OCI-LY7 (cell line): ENCODE measurements around the gene SYPL1. TPM values are rescaled to one million over a fixed set of nuclear protein-coding genes. Genes with fewer than 3 reads are reported as not detected.

Experiments used
- BruUV-seq: library from RNA; stranded (reverse); fragments of 400-500 nt; replicated peaks from 2 replicates; lab custom pipeline; 2021; lab: Mats Ljungman, UMichigan
- CTCF ChIA-PET: fragments of 300-600 bp; sonication (Branson Sonifier 250); formaldehyde crosslinking; loops from one replicate; lab custom pipeline; 2022; ENCODE audit warnings: antibody characterized with exemption; ENCODE audit not compliant: unreplicated experiment; lab: Charles Lee
- POLR2A ChIA-PET: fragments of 300-600 bp; sonication (Branson Sonifier 250); formaldehyde crosslinking; loops from one replicate; lab custom pipeline; 2022; ENCODE audit warnings: antibody characterized with exemption; lab: Charles Lee
- DNase-seq: peaks from one replicate; pipeline ENCODE4 v3.0.0-alpha.2; 2015; ENCODE audit warnings: low spot score
- H2AFZ ChIP-seq: fragments of 200-600 bp; sonication (generic), shearing (Covaris generic); 2 replicates; pipeline ENCODE4 v1.6.1; 2014; ENCODE audit warnings: mild to moderate bottlenecking, antibody characterized with exemption, low read length, moderate library complexity
- H3K27ac ChIP-seq: fragments of 200-600 bp; sonication (generic); 2 replicates; pipeline ENCODE4 v1.5.1; 2014; ENCODE audit warnings: mixed run types, low read depth, mild to moderate bottlenecking, moderate library complexity, low read length, inconsistent platforms; ENCODE audit not compliant: poor library complexity, severe bottlenecking
- H3K36me3 ChIP-seq: fragments of 200-600 bp; sonication (generic); 2 replicates; pipeline ENCODE4 v1.6.1; 2014; ENCODE audit warnings: mild to moderate bottlenecking, antibody characterized with exemption, low read length, moderate library complexity, mixed read lengths; ENCODE audit not compliant: insufficient read depth
- H3K4me1 ChIP-seq: fragments of 200-600 bp; sonication (generic); 2 replicates; pipeline ENCODE4 v1.5.1; 2014; ENCODE audit warnings: mild to moderate bottlenecking, low read length; ENCODE audit not compliant: insufficient read depth, poor library complexity, severe bottlenecking
- H3K4me2 ChIP-seq: fragments of 200-600 bp; sonication (generic); 2 replicates; pipeline ENCODE4 v1.6.1; 2014; ENCODE audit warnings: mild to moderate bottlenecking, low read length
- H3K4me3 ChIP-seq: fragments of 200-600 bp; sonication (generic); 2 replicates; pipeline ENCODE4 v1.5.1; 2014; ENCODE audit warnings: mild to moderate bottlenecking, low read depth, low read length; ENCODE audit not compliant: poor library complexity, severe bottlenecking
- H3K79me2 ChIP-seq: fragments of 200-600 bp; sonication (generic); 2 replicates; pipeline ENCODE4 v1.6.1; 2016; ENCODE audit warnings: low read depth, mild to moderate bottlenecking, low read length, moderate library complexity, mixed read lengths; ENCODE audit not compliant: insufficient read depth
- H3K9me2 ChIP-seq: fragments of 200-600 bp; sonication (generic); 2 replicates; pipeline ENCODE4 v1.6.1; 2016; ENCODE audit warnings: mild to moderate bottlenecking, low read length, mixed read lengths; ENCODE audit not compliant: insufficient read depth
- H3K9me3 ChIP-seq: fragments of 200-600 bp; sonication (generic); 2 replicates; pipeline ENCODE4 v1.6.1; 2014; ENCODE audit warnings: mild to moderate bottlenecking, mixed run types, low read length, mixed read lengths
- H4K20me1 ChIP-seq: fragments of 200-600 bp; sonication (generic); 2 replicates; pipeline ENCODE4 v1.6.1; 2014; ENCODE audit warnings: mild to moderate bottlenecking, antibody characterized with exemption, low read length, moderate library complexity, mixed read lengths; ENCODE audit not compliant: insufficient read depth
- EZH2phosphoT487 ChIP-seq: fragments of 200-600 bp; sonication (generic); IDR thresholded peaks from 2 replicates; pipeline ENCODE4 v1.6.1; 2018; ENCODE audit warnings: low read depth, borderline replicate concordance, mild to moderate bottlenecking, mixed run types, antibody characterized with exemption, low read length, moderate library complexity, mixed read lengths
- intact Hi-C: fragments of 100-400 bp; cut with micrococcal nuclease; formaldehyde crosslinking; loops from one replicate; pipeline ENCODE4 v1.10.0; 2022; ENCODE audit not compliant: unreplicated experiment
- total RNA-seq, 2 experiments: library from RNA; depleted of rRNA in 1 of 2; stranded (reverse); fragments of >200 nt in 1 of 2; shearing (Covaris generic) in 1 of 2; gene quantifications; 2 replicates each; pipeline ENCODE4 v1.2.3, GENCODE V29; 2014 to 2022
- TF ChIP-seq, protein P1 (sequence below): fragments of 200-600 bp; sonication (generic); conservative IDR thresholded peaks from 2 replicates; pipeline ENCODE4 v1.5.1; 2014; ENCODE audit warnings: mild to moderate bottlenecking, antibody characterized with exemption, low read length, moderate library complexity, mixed read lengths

Gene SYPL1
- total RNA-seq, 2 experiments from 2014 or later: 34.1 to 112 TPM

DNA sequence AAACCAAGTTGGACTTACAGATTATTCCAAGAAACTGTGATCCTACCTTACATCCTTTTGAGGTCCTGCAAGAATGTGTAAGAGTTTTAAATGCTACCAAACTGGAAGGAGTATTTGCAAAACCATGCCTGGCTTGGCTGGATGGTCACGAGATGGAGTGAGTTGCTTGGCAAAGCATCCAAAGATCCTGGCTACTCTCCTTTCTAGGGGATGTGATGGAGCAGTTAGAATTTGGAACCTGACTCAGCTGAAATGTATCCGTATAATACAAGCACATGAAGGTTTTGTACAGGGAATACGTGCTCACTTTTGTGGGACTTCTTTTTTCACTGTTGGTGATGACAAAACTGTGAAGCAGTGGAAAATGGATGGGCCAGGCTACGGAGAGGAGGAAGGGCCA lies 13.3 kb upstream of the SYPL1 start:
- ChIA-PET POLR2A (interaction anchor here (0.9 to 2.2 kb wide), 6 partner anchors 9 to 440 kb away, joined by 3 to 12 read pairs (median 4); no protein-coding TSS in a partner anchor), CTCF (interaction anchor here (0.9 kb wide), 1 partner anchor 9 kb away, joined by 5 read pairs; no protein-coding TSS in a partner anchor)
- no TSS peak for BruUV-seq
- intact Hi-C loops: no loop called here
- no peaks in the 10 kb centered on the region for H3K9me3 ChIP-seq
- no peaks in the 10 kb centered on the region for H3K9me2 ChIP-seq
- TF ChIP-seq EZH2phosphoT487: no peak
- H3K4me1 ChIP-seq: peaks cover 31% of the 10 kb centered on the region
- no peak overlapping the region for H3K4me2 ChIP-seq
- no peak overlapping the region for H3K27ac ChIP-seq
- no peaks in the 10 kb centered on the region for H3K79me2 ChIP-seq
- no peak overlapping the region for H3K4me3 ChIP-seq
- H2AFZ ChIP-seq: no peak overlapping the region
- no peaks in the 10 kb centered on the region for H4K20me1 ChIP-seq
- H3K36me3 ChIP-seq: no peaks in the 10 kb centered on the region
- DNase-seq: no peak

DNA sequence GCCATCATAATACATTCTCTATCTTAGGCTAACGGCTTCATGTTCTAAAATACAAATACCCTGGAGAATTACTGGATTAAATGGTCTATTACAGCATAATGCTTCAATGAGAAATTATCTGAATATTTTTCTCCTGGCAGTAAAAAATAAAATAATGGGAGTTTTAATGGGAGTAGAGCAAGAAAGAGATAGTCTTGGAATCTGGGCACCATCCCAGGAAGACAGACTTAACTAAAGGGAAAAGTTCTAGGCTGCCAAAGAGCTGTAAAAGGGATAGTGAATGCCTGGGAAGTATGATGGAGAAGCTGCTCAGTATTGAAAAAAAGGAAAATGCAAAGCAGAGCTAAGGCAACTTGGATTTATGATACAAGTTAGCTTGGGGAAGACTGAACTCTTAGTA lies 12.1 kb upstream of the SYPL1 start:
- POLR2A ChIA-PET: interaction anchor here (0.6 to 1.2 kb wide), 7 partner anchors 8 to 311 kb away, joined by 3 to 7 read pairs (median 3); no protein-coding TSS in a partner anchor
- Histone ChIP-seq H3K4me2 (no peak overlapping the region), H3K79me2 (no peaks in the 10 kb centered on the region), H3K4me3 (no peak overlapping the region), H3K27ac (no peak overlapping the region), H3K9me3 (no peaks in the 10 kb centered on the region), H3K9me2 (no peaks in the 10 kb centered on the region), H2AFZ (no peak overlapping the region), H3K36me3 (no peaks in the 10 kb centered on the region), H3K4me1 (peaks cover 43% of the 10 kb centered on the region), H4K20me1 (no peaks in the 10 kb centered on the region)
- TF ChIP-seq, protein P1, sequence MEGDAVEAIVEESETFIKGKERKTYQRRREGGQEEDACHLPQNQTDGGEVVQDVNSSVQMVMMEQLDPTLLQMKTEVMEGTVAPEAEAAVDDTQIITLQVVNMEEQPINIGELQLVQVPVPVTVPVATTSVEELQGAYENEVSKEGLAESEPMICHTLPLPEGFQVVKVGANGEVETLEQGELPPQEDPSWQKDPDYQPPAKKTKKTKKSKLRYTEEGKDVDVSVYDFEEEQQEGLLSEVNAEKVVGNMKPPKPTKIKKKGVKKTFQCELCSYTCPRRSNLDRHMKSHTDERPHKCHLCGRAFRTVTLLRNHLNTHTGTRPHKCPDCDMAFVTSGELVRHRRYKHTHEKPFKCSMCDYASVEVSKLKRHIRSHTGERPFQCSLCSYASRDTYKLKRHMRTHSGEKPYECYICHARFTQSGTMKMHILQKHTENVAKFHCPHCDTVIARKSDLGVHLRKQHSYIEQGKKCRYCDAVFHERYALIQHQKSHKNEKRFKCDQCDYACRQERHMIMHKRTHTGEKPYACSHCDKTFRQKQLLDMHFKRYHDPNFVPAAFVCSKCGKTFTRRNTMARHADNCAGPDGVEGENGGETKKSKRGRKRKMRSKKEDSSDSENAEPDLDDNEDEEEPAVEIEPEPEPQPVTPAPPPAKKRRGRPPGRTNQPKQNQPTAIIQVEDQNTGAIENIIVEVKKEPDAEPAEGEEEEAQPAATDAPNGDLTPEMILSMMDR: no peak
- TF ChIP-seq EZH2phosphoT487: no peak
- DNase-seq: no peak
- CTCF ChIA-PET: no interaction called here
- BruUV-seq: no TSS peak
- intact Hi-C loops: no loop called here

DNA sequence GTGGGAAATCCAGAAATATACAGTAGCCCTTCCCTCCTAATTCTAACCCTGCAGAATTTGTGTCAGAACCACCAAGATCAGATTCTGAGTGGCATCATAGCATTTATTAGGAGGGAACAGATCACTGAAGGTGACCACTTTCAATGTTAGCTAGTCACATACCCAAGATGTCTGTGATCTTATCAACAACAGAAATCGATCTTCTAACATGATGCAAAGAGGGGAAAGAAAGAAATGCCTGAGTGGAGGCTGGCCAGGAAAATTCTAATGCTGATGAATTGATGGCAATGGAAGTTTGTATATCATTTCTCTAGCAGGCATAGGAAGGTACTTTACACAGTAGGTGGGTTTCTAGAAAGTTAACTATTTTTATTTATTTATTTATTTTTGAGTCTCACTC lies 10.6 kb upstream of the SYPL1 start:
- Histone ChIP-seq H3K9me2 (no peaks in the 10 kb centered on the region), H3K79me2 (no peaks in the 10 kb centered on the region), H3K27ac (no peak overlapping the region), H3K4me1 (peaks cover 52% of the 10 kb centered on the region), H3K4me2 (0 out of 2 replicates have a peak overlapping the region, but pooled peaks have one; percentile 15), H4K20me1 (no peaks in the 10 kb centered on the region), H3K36me3 (no peaks in the 10 kb centered on the region), H3K9me3 (no peaks in the 10 kb centered on the region), H3K4me3 (no peak overlapping the region), H2AFZ (peak overlapping the region; percentile 74; the same call in 1 of the 2 replicates)
- TF ChIP-seq EZH2phosphoT487: no peak
- TF ChIP-seq, protein P1: no peak
- ChIA-PET CTCF (no interaction called here), POLR2A (no interaction called here)
- DNase-seq: no peak
- intact Hi-C loops: no loop called here
- no TSS peak for BruUV-seq
